Measurements from ENCODE around the gene SNRK. TPM values are rescaled to one million over a fixed set of nuclear protein-coding genes. Genes with fewer than 3 reads are reported as not detected.

Gene SNRK
- total and polyA plus RNA-seq, 2 experiments from 2014 or later = 5.5 to 18.8 TPM

GRCh38 chr3:43273416-43273815 is 12.9 kb upstream of the SNRK start:
- peak overlapping the region; percentile 52; the same call in 1 of the 2 replicates for H2AFZ ChIP-seq
- H4K20me1 ChIP-seq (replicated peaks; ENCODE audit: insufficient read depth) = no peaks in the 10 kb centered on the region
- H3K27ac Mint-ChIP-seq = no peak overlapping the region
- ATAC-seq (no peak), DNase-seq (ENCODE audit: low spot score) (no peak)
- H3K79me2 ChIP-seq (replicated peaks; ENCODE audit: insufficient read depth) = no peaks in the 10 kb centered on the region
- no peaks in the 10 kb centered on the region for H3K36me3 ChIP-seq (ENCODE audit: insufficient read depth)
- 0 out of 2 replicates have a peak, but pooled peaks cover 14% of the 10 kb centered on the region for H3K9me2 ChIP-seq (ENCODE audit: insufficient read depth)
- no peak overlapping the region for H3K4me3 Mint-ChIP-seq
- H3K4me3 ChIP-seq = no peak overlapping the region
- H3K4me1 Mint-ChIP-seq = no peaks in the 10 kb centered on the region
- H3K27ac ChIP-seq (ENCODE audit: low read depth) = no peak overlapping the region
- no peak for TF ChIP-seq ZNF331 (CRISPR knock-in tag; IDR thresholded peaks at IDR 0.05; ENCODE audit: low read depth)
- TF ChIP-seq, protein P1, sequence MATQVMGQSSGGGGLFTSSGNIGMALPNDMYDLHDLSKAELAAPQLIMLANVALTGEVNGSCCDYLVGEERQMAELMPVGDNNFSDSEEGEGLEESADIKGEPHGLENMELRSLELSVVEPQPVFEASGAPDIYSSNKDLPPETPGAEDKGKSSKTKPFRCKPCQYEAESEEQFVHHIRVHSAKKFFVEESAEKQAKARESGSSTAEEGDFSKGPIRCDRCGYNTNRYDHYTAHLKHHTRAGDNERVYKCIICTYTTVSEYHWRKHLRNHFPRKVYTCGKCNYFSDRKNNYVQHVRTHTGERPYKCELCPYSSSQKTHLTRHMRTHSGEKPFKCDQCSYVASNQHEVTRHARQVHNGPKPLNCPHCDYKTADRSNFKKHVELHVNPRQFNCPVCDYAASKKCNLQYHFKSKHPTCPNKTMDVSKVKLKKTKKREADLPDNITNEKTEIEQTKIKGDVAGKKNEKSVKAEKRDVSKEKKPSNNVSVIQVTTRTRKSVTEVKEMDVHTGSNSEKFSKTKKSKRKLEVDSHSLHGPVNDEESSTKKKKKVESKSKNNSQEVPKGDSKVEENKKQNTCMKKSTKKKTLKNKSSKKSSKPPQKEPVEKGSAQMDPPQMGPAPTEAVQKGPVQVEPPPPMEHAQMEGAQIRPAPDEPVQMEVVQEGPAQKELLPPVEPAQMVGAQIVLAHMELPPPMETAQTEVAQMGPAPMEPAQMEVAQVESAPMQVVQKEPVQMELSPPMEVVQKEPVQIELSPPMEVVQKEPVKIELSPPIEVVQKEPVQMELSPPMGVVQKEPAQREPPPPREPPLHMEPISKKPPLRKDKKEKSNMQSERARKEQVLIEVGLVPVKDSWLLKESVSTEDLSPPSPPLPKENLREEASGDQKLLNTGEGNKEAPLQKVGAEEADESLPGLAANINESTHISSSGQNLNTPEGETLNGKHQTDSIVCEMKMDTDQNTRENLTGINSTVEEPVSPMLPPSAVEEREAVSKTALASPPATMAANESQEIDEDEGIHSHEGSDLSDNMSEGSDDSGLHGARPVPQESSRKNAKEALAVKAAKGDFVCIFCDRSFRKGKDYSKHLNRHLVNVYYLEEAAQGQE (IDR thresholded peaks at IDR 0.05; ENCODE audit: unreplicated experiment) = no peak
- no peak for TF ChIP-seq STAT1 (IDR thresholded peaks at IDR 0.05; ENCODE audit: unreplicated experiment)
- no peak for TF ChIP-seq EZH2phosphoT487 (IDR thresholded peaks at IDR 0.05; ENCODE audit: unreplicated experiment)
- TF ChIP-seq, protein P2, sequence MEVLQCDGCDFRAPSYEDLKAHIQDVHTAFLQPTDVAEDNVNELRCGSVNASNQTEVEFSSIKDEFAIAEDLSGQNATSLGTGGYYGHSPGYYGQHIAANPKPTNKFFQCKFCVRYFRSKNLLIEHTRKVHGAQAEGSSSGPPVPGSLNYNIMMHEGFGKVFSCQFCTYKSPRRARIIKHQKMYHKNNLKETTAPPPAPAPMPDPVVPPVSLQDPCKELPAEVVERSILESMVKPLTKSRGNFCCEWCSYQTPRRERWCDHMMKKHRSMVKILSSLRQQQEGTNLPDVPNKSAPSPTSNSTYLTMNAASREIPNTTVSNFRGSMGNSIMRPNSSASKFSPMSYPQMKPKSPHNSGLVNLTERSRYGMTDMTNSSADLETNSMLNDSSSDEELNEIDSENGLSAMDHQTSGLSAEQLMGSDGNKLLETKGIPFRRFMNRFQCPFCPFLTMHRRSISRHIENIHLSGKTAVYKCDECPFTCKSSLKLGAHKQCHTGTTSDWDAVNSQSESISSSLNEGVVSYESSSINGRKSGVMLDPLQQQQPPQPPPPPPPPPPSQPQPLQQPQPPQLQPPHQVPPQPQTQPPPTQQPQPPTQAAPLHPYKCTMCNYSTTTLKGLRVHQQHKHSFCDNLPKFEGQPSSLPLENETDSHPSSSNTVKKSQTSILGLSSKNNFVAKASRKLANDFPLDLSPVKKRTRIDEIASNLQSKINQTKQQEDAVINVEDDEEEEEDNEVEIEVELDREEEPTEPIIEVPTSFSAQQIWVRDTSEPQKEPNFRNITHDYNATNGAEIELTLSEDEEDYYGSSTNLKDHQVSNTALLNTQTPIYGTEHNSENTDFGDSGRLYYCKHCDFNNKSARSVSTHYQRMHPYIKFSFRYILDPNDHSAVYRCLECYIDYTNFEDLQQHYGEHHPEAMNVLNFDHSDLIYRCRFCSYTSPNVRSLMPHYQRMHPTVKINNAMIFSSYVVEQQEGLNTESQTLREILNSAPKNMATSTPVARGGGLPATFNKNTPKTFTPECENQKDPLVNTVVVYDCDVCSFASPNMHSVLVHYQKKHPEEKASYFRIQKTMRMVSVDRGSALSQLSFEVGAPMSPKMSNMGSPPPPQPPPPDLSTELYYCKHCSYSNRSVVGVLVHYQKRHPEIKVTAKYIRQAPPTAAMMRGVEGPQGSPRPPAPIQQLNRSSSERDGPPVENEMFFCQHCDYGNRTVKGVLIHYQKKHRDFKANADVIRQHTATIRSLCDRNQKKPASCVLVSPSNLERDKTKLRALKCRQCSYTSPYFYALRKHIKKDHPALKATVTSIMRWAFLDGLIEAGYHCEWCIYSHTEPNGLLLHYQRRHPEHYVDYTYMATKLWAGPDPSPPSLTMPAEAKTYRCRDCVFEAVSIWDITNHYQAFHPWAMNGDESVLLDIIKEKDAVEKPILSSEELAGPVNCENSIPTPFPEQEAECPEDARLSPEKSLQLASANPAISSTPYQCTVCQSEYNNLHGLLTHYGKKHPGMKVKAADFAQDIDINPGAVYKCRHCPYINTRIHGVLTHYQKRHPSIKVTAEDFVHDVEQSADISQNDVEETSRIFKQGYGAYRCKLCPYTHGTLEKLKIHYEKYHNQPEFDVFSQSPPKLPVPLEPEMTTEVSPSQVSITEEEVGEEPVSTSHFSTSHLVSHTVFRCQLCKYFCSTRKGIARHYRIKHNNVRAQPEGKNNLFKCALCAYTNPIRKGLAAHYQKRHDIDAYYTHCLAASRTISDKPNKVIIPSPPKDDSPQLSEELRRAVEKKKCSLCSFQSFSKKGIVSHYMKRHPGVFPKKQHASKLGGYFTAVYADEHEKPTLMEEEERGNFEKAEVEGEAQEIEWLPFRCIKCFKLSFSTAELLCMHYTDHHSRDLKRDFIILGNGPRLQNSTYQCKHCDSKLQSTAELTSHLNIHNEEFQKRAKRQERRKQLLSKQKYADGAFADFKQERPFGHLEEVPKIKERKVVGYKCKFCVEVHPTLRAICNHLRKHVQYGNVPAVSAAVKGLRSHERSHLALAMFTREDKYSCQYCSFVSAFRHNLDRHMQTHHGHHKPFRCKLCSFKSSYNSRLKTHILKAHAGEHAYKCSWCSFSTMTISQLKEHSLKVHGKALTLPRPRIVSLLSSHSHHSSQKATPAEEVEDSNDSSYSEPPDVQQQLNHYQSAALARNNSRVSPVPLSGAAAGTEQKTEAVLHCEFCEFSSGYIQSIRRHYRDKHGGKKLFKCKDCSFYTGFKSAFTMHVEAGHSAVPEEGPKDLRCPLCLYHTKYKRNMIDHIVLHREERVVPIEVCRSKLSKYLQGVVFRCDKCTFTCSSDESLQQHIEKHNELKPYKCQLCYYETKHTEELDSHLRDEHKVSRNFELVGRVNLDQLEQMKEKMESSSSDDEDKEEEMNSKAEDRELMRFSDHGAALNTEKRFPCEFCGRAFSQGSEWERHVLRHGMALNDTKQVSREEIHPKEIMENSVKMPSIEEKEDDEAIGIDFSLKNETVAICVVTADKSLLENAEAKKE (CRISPR knock-in tag; IDR thresholded peaks at IDR 0.05) = no peak
- TF ChIP-seq NANOG (IDR thresholded peaks at IDR 0.05; ENCODE audit: borderline replicate concordance) = no peak
- no peak for TF ChIP-seq CTCF (conservative IDR thresholded peaks at IDR 0.05; ENCODE audit: low read depth in 2 of 2)
- TF ChIP-seq CREB1 (CRISPR knock-in tag; IDR thresholded peaks at IDR 0.05; ENCODE audit: low read depth) = no peak
- no peak for TF ChIP-seq EZH2 (IDR thresholded peaks at IDR 0.05; ENCODE audit: low read depth, unreplicated experiment)
- TF ChIP-seq, protein P3, sequence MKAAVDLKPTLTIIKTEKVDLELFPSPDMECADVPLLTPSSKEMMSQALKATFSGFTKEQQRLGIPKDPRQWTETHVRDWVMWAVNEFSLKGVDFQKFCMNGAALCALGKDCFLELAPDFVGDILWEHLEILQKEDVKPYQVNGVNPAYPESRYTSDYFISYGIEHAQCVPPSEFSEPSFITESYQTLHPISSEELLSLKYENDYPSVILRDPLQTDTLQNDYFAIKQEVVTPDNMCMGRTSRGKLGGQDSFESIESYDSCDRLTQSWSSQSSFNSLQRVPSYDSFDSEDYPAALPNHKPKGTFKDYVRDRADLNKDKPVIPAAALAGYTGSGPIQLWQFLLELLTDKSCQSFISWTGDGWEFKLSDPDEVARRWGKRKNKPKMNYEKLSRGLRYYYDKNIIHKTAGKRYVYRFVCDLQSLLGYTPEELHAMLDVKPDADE (IDR thresholded peaks at IDR 0.05) = no peak
- no peak for TF ChIP-seq POLR2AphosphoS5 (IDR thresholded peaks at IDR 0.05; ENCODE audit: low read depth)
- TF ChIP-seq JUNB (IDR thresholded peaks at IDR 0.05; ENCODE audit: unreplicated experiment) = no peak
- no peak for TF ChIP-seq ZNF114 (CRISPR knock-in tag; IDR thresholded peaks at IDR 0.05)
- no peaks in the 10 kb centered on the region for H3K9me3 Mint-ChIP-seq
- H3K4me2 ChIP-seq = no peak overlapping the region
- H3K27me3 Mint-ChIP-seq (ENCODE audit: insufficient read depth, low read depth, poor library complexity) = peaks cover 2% of the 10 kb centered on the region
- H3K4me1 ChIP-seq (ENCODE audit: insufficient read depth) = no peaks in the 10 kb centered on the region
- no peaks in the 10 kb centered on the region for H3K36me3 Mint-ChIP-seq (ENCODE audit: low read depth)
- no peaks in the 10 kb centered on the region for H3K27me3 ChIP-seq (ENCODE audit: insufficient read depth)
- no peaks in the 10 kb centered on the region for H3F3A ChIP-seq (replicated peaks; ENCODE audit: low read depth)

All from GM23338 (cell line).